Mesendoderm (in vitro differentiated cells): Measurements from ENCODE around the gene UBL7.
A peak's percentile ranks its signal among the peaks of the same experiment; 100 is the strongest.

Experiments used
- DNase-seq: peaks from one replicate; pipeline ENCODE4 v3.0.0; 2013
- H2AK5ac ChIP-seq: 2 replicates; pipeline ENCODE4 v1.6.1; 2013; ENCODE audit warnings: low read length, inconsistent platforms
- H2BK120ac ChIP-seq: 2 replicates; pipeline ENCODE4 v1.6.1; 2013; ENCODE audit warnings: low read depth, mild to moderate bottlenecking, low read length, moderate library complexity, mixed read lengths
- H2BK15ac ChIP-seq: replicated peaks from 2 replicates; pipeline ENCODE4 v1.6.1; 2013; ENCODE audit warnings: low read depth, mild to moderate bottlenecking, moderate library complexity
- H2BK5ac ChIP-seq: 2 replicates; pipeline ENCODE4 v1.6.1; 2013; ENCODE audit warnings: low read length, inconsistent platforms
- H3K18ac ChIP-seq: 2 replicates; pipeline ENCODE4 v1.6.1; 2013; ENCODE audit warnings: mild to moderate bottlenecking, low read length, mixed read lengths
- H3K23ac ChIP-seq: one replicate; pipeline ENCODE4 v1.6.1; 2013; ENCODE audit warnings: low read length
- H3K27ac ChIP-seq: 2 replicates; pipeline ENCODE4 v1.5.1; 2013; ENCODE audit warnings: low read depth, mild to moderate bottlenecking, inconsistent platforms, low read length, moderate library complexity
- H3K27me3 ChIP-seq: 2 replicates; pipeline ENCODE4 v1.6.1; 2013; ENCODE audit warnings: low read length, control low read depth, mild to moderate bottlenecking, inconsistent platforms; ENCODE audit not compliant: insufficient read depth, poor library complexity
- H3K36me3 ChIP-seq: 2 replicates; pipeline ENCODE4 v1.6.1; 2013; ENCODE audit warnings: low read length, inconsistent platforms; ENCODE audit not compliant: control insufficient read depth, insufficient read depth
- H3K4ac ChIP-seq: one replicate; pipeline ENCODE4 v1.6.1; 2013; ENCODE audit warnings: low read depth, mild to moderate bottlenecking, low read length, moderate library complexity
- H3K4me1 ChIP-seq: 2 replicates; pipeline ENCODE4 v1.6.1; 2013; ENCODE audit warnings: low read depth, low read length, inconsistent platforms; ENCODE audit not compliant: control insufficient read depth
- H3K4me2 ChIP-seq: 2 replicates; pipeline ENCODE4 v1.6.1; 2013; ENCODE audit warnings: low read length
- H3K4me3 ChIP-seq: 2 replicates; pipeline ENCODE4 v1.5.1; 2013; ENCODE audit warnings: mild to moderate bottlenecking, low read length
- H3K56ac ChIP-seq: one replicate; pipeline ENCODE4 v1.6.1; 2013; ENCODE audit warnings: low read length
- H3K79me1 ChIP-seq: 2 replicates; pipeline ENCODE4 v1.6.1; 2013; ENCODE audit warnings: low read length, inconsistent platforms
- H3K79me2 ChIP-seq: 2 replicates; pipeline ENCODE4 v1.6.1; 2013; ENCODE audit warnings: mild to moderate bottlenecking, low read length; ENCODE audit not compliant: control insufficient read depth, insufficient read depth
- H3K9ac ChIP-seq: 2 replicates; pipeline ENCODE4 v1.6.1; 2013; ENCODE audit warnings: low read length, inconsistent platforms
- H4K5ac ChIP-seq: one replicate; pipeline ENCODE4 v1.6.1; 2013; ENCODE audit warnings: low read length
- H4K8ac ChIP-seq: one replicate; pipeline ENCODE4 v1.6.1; 2013; ENCODE audit warnings: low read depth, mild to moderate bottlenecking, control low read depth, low read length, moderate library complexity
- WGBS: extraction: QIAGEN DNeasy Blood & Tissue Kit; methylation state at CpG from one replicate; pipeline ENCODE4 v1.1.7; 2013; ENCODE audit warnings: low lambda C conversion rate, missing lambda C conversion rate; ENCODE audit not compliant: insufficient coverage; ENCODE audit errors: extremely low coverage; 5-methylcytosine and 5-hydroxymethylcytosine counted together

Gene UBL7

DNA sequence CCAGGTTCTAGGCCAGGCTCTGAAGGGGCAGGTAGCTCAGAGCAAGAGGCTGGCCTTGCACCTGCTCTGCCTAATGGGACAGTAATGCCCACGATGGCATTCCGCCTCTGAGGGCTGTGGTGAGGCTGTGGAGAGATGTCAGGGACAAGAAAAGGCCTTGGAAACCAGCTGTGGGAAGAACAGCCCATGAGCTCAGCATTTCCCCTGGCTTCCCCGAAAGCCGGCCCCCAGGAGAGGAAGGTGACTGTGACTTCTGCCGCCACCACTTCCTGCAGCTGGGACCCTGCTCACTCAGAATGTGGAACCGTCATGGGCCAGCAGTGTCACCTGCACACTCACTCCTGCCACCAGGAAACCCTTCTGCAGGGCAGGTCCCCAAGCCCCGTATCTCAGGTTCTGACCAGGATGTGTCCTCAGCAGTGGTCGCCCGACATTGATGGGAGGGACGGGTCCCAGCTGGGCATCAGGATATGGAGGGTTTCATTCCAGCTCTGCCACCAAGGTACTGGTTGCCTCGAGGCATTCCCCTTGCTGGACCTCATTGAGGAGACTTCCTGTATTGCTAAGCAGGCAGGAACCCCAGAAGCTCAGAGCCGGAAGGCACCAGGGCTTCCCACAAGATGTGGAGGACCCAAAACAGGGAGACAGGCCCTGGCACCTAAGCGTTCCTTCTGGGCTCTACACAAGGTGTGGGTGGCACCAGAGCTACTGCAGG, 57.9 kb downstream of the UBL7 start:
- Histone ChIP-seq H4K8ac (no peak overlapping the region), H3K9ac (no peak overlapping the region), H3K4me3 (no peak overlapping the region), H3K56ac (no peak overlapping the region), H3K23ac (no peak overlapping the region), H2BK120ac (no peak overlapping the region), H3K79me2 (no peaks in the 10 kb centered on the region), H3K27ac (no peak overlapping the region), H2BK15ac (no peak overlapping the region), H2AK5ac (no peak overlapping the region), H3K4me1 (peaks cover 3% of the 10 kb centered on the region), H3K79me1 (no peaks in the 10 kb centered on the region), H3K27me3 (no peaks in the 10 kb centered on the region), H2BK5ac (no peak overlapping the region), H3K4me2 (no peak overlapping the region), H3K18ac (no peak overlapping the region), H4K5ac (no peak overlapping the region), H3K4ac (no peak overlapping the region), H3K36me3 (no peaks in the 10 kb centered on the region)
- no CpG with 5 or more reads among the region's 13 CpGs for WGBS
- no peak for DNase-seq

- Histone ChIP-seq H3K27ac (no peak overlapping the region), H3K79me1 (no peaks in the 10 kb centered on the region), H2BK120ac (no peak overlapping the region), H3K4ac (no peak overlapping the region), H4K8ac (no peak overlapping the region), H3K36me3 (no peaks in the 10 kb centered on the region), H3K4me2 (no peak overlapping the region), H4K5ac (no peak overlapping the region), H3K27me3 (no peaks in the 10 kb centered on the region), H3K18ac (no peak overlapping the region), H3K4me1 (peaks cover 2% of the 10 kb centered on the region), H3K23ac (no peak overlapping the region), H3K79me2 (no peaks in the 10 kb centered on the region), H3K9ac (no peak overlapping the region), H2AK5ac (no peak overlapping the region), H3K56ac (no peak overlapping the region), H3K4me3 (no peak overlapping the region), H2BK5ac (no peak overlapping the region), H2BK15ac (no peak overlapping the region)
- WGBS = no CpG with 5 or more reads among the region's 5 CpGs
- DNase-seq = no peak
Measured at GRCh38 chr15:74402337-74402841, 58.6 kb downstream of the UBL7 start.

DNA sequence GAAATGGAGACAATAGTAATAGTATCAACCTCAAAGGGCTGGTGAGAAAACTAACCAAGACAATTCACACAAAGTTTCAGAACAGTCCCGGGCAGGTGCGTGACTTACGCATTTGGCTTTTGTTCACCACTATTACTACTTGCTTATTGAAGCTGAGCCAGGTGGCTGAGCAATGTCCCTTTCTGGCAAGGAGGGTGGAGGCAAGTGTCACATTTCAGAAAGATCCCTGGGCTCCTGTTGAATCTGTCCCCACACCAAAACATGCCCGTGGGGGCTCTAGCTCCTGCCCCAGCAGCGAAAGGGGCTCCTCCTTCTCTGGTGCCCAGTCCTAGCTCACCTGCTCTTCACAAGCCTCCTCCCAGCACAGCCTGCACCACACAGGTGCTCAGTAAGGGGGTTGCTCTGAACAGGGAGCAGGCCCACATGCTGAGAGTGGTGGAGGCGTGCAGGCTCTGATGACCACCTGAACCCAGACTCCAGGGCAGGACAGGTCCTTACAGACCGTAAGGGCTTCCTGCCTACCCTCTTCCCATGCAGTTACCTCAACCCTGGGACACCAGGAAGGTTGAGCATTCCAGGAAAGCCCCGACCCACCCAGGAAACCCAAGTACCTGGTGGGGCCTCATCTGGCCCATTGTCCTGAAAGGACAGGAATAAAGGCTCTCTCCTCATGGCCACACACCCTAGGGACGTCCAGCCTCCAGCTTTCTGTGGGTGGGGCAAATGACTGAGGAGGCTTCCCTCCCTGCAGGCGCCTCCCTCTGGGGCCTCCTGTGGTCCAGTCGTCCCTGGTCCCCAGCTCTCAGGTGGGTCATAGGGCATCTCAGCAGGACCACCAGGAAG, 59.8 kb downstream of the UBL7 start:
- WGBS = no CpG with 5 or more reads among the region's 11 CpGs
- H3K18ac ChIP-seq = no peak overlapping the region

DNA sequence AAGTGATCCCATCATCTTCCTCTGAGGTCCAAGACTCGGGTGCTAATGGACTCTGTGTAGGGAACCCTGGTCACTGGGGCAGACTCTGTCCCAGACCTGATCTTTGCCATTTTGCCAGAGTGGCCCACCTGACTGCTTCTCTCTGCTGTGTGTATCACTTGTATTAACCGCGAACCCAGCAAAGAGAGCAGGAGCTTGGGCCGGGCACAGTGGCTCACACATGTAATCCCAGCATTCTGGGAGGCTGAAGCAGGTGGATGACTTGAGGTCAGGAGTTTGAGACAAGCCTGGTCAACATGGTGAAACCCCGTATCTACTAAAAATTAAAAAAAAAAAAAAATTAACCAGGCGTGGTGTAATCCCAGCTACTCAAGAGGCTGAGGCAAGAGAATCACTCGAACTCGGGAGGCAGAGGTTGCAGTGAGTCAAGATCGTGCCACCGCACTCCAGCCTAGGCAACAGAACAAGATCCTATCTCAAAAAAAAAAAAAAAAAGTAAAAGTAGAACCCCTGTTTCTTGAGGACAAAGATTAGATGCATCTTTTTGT, 60.6 kb downstream of the UBL7 start:
- Histone ChIP-seq H3K18ac (no peak overlapping the region), H3K9ac (no peak overlapping the region), H3K56ac (no peak overlapping the region), H2AK5ac (peak overlapping the region; percentile 58), H3K27ac (no peak overlapping the region), H3K36me3 (no peaks in the 10 kb centered on the region), H3K27me3 (no peaks in the 10 kb centered on the region), H2BK15ac (no peak overlapping the region), H3K4me3 (no peak overlapping the region), H2BK5ac (no peak overlapping the region), H3K79me1 (no peaks in the 10 kb centered on the region), H3K79me2 (no peaks in the 10 kb centered on the region), H3K4me2 (no peak overlapping the region), H3K4ac (no peak overlapping the region), H4K8ac (no peak overlapping the region), H2BK120ac (no peak overlapping the region), H3K23ac (no peak overlapping the region), H4K5ac (no peak overlapping the region), H3K4me1 (no peaks in the 10 kb centered on the region)
- no peak for DNase-seq
- no CpG with 5 or more reads among the region's 10 CpGs for WGBS

More for the DNA sequence above, 59.8 kb downstream of the UBL7 start:
- H2AK5ac ChIP-seq = no peak overlapping the region
- no peak overlapping the region for H3K23ac ChIP-seq
- H3K4me2 ChIP-seq = no peak overlapping the region
- no peak overlapping the region for H4K5ac ChIP-seq
- H4K8ac ChIP-seq = no peak overlapping the region
- no peak overlapping the region for H3K9ac ChIP-seq
- no peak overlapping the region for H3K4ac ChIP-seq
- H3K36me3 ChIP-seq = no peaks in the 10 kb centered on the region
- no peaks in the 10 kb centered on the region for H3K27me3 ChIP-seq
- H3K79me1 ChIP-seq = no peaks in the 10 kb centered on the region
- no peak overlapping the region for H2BK15ac ChIP-seq
- H3K79me2 ChIP-seq = no peaks in the 10 kb centered on the region
- no peak overlapping the region for H2BK120ac ChIP-seq
- no peaks in the 10 kb centered on the region for H3K4me1 ChIP-seq
- no peak for DNase-seq
- H3K56ac ChIP-seq = no peak overlapping the region
- H3K27ac ChIP-seq = no peak overlapping the region
- no peak overlapping the region for H3K4me3 ChIP-seq
- no peak overlapping the region for H2BK5ac ChIP-seq

GRCh38 chr15:74399511-74400312, 61.2 kb downstream of the UBL7 start:
- no peaks in the 10 kb centered on the region for H3K27me3 ChIP-seq
- no peak overlapping the region for H3K9ac ChIP-seq
- H3K4me3 ChIP-seq = no peak overlapping the region
- H3K56ac ChIP-seq = no peak overlapping the region
- no peak overlapping the region for H3K27ac ChIP-seq
- H2BK15ac ChIP-seq = no peak overlapping the region
- no peak overlapping the region for H3K4me2 ChIP-seq
- H3K18ac ChIP-seq = no peak overlapping the region
- no peak overlapping the region for H3K4ac ChIP-seq
- no peak overlapping the region for H3K23ac ChIP-seq
- no peaks in the 10 kb centered on the region for H3K4me1 ChIP-seq
- no peak overlapping the region for H4K5ac ChIP-seq
- no peaks in the 10 kb centered on the region for H3K79me2 ChIP-seq
- no peak overlapping the region for H2BK120ac ChIP-seq
- no peak overlapping the region for H2BK5ac ChIP-seq
- H2AK5ac ChIP-seq = peak overlapping the region; percentile 58
- no CpG with 5 or more reads among the region's 5 CpGs for WGBS
- DNase-seq = no peak
- H4K8ac ChIP-seq = no peak overlapping the region
- no peaks in the 10 kb centered on the region for H3K36me3 ChIP-seq
- no peaks in the 10 kb centered on the region for H3K79me1 ChIP-seq
